GM21619 (cell line): ENCODE measurements around the gene SDCCAG8.
A peak's percentile ranks its signal among the peaks of the same experiment; 100 is the strongest.
"Not testable (repeated sequence)": the region's sequence is repeated elsewhere in the genome, so short reads cannot be mapped to it uniquely, and the experiment has no call there.

ENCODE experiments used
- ATAC-seq: cut with Tn5 transposase; IDR thresholded peaks from one replicate; pipeline ENCODE4 v1.9.1; 2021; ENCODE audit not compliant: unreplicated experiment

SDCCAG8 gene

DNA sequence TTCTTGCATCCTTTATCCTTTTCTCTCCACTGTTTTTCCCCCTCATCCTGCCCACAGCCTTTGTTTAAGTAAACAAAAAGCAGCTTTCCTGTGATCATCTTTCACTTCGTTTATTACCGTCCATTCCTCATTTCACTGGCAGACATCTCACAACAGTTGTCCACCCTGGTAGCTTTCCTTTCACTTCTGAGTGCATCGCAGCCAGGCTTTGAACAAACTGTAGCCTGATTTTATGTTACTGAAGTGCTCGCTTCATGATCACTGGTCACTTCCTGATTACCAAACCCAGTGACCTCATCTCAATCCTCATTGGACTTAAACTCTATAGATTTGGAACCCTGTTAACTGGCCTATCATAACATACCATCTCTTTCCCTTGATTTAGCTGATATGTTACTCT, 67.7 kb downstream of the SDCCAG8 start:
- no peak for ATAC-seq

DNA sequence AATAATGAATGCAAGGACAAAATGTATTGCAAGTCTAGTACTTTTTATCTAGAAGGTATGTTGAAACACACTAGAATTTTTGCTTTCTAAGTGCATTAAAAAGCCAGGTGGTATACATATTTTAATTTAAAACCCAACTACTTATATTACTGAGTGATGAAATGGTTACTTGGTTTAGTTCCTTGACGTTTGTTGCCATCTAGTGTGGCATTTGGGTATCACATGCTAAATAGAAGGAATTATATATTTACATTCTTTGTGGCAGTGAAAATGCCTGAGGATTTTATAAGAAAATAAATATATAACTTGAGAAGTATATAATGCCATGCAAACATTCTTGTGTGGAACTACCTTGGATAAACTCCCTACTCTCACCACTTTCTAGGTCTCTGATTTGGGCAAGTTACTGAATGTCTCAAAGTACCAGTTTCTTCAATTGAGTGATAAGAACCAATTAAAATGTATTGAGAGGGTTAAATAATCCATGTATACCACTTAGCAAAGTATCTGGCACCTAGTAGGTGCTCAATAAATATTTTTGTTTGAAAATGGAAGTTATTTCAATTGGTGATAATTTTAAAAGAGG, 69.6 kb downstream of the SDCCAG8 start:
- peak; percentile 65 for ATAC-seq

DNA sequence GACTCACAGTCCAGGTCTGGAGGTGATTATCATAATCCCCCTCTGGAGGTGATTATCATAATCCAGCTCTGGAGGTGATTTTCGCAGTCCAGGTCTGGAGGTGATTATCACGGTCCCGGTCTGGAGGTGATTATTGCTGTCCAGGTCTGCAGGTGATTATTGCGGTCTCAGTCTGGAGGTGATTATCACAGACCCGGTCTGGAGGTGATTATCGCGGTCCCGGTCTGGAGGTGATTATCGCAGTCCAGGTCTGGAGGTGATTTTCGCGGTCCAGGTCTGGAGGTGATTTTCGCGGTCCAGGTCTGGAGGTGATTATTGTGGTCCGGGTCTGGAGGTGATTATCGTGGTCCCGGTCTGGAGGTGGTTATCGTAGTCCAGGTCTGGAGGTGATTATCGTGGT, 76.6 kb downstream of the SDCCAG8 start:
- ATAC-seq, result no peak

DNA sequence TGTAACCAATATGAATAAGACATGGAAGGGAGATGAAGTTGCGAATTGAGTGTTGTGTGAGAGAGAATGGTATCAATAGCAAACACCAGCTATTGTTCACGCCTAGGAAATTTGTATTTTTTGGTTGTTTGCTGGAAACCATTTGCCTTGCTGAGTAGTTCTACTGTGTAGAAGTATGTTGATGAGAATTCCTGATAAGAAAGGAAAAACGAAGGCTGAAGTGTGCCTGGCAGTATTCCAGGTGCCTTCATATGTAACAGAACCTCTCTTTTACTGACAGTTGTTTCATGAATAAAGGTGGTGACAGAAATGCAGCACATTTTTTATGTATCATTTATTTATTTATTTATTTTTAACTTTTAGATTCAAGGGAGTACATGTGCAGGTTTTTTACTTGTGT, 79.5 kb downstream of the SDCCAG8 start:
- ATAC-seq, result no peak

DNA sequence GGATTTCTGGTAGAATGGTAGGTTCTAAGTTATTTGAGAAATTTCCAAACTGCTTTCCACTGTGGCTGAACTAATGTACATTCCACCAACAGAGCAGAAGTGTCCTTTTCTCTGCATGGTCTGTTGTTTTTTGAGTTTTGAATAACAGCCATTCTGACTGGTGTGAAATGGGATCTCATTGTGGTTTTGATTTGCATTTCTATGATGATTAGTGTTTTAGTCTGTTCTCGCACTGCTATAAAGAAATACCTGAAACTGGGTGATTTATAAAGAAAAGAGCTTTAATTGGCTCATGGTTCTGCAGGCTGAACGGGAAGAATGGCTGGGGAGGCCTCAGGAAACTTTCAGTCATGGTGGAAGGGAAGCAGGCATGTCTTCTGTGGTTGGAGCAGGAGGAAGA, 80.3 kb downstream of the SDCCAG8 start:
- no peak for ATAC-seq

DNA sequence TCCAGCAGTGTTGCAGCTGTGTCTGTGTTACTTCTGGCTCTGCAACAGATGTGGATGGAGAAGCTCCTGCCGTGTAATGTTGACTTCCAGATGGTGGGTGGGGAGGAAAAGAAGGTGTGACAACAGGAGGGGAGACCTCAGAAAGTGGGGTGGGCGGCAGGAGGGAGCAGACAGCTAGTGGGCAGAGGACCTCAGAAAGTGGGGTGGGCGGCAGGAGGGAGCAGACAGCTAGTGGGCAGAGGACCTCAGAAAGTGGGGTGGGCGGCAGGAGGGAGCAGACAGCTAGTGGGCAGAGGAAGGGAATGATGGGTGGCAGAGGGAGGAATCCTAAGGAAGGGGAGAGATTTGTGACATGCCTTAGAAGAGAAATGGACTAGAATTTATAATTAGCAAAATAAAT, 83.0 kb downstream of the SDCCAG8 start:
- ATAC-seq, result not testable (repeated sequence)

DNA sequence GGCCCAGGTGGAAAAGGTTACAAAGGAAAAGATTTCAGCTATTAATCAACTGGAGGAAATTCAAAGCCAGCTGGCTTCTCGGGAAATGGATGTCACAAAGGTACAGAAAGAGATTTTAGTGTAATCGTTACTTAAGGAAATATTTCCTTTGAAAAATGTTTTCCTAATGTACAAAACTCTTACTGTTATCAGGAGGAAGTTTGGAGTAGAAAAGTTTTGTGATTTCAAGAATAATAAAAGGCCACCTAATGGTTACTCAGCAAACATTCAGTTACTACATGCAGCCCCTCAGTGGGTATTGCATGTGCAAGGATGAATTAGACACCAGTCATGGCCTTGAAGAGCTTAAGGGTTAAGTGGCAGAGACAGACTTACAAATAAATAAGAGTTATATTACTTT, 85.2 kb downstream of the SDCCAG8 start:
- no peak for ATAC-seq

DNA sequence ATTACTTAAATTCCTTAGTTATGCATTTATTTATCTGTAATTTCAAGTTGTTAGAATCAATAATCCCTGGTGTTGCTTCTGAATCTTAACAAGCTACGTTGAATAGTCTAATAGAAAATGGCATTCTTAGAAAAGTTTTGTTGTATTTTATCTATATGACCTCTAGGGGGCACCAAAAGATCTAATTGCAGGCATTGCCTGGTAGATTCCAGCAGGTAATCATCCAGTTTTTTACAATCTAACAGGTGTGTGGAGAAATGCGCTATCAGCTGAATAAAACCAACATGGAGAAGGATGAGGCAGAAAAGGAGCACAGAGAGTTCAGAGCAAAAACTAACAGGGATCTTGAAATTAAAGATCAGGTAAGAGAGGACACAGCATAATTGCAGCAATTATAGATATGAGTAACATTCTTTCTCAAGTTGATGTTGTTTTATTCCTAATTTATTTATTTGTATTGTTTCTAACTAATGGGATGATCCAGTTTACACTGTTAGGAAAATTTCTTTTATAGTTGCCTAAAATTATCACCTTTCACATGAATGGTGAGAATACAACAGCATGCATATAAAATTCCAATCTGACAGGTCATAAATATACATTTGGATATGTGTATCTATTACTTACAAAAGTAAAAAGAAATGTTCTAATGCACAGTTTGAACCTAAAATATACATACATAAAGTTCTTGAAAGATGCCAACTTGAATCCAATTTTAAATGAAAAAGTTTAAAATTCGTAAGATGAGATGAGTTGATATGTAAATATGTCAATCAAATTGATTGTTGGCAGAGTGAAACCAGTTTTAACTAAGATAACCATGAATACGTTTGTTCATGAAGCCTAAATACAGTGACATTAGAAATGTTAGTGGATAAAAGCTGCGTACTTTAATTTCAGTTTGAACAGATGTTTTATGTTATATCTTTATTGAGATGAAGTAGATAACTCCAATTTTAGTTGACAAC, 88.4 kb downstream of the SDCCAG8 start:
- ATAC-seq, result peak; percentile 57

DNA sequence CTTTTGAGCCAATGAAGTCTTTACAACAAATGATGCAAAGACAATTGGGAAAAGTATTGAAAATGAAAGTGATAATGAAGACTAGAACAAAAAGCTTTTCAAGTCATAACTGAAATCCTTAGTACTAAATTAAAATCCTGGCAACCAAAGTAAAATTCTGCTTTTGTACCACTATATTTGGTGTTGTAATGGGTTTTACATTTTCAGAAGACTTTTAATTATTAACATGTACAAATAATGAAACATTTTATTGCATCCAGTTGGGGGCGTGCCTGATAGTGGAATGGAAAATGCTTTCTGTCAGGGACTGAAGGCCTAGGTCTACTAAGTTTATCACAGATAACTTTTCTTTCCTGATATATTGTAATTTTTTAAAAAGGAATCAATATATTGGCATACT, 89.4 kb downstream of the SDCCAG8 start:
- ATAC-seq, result peak; percentile 52

DNA sequence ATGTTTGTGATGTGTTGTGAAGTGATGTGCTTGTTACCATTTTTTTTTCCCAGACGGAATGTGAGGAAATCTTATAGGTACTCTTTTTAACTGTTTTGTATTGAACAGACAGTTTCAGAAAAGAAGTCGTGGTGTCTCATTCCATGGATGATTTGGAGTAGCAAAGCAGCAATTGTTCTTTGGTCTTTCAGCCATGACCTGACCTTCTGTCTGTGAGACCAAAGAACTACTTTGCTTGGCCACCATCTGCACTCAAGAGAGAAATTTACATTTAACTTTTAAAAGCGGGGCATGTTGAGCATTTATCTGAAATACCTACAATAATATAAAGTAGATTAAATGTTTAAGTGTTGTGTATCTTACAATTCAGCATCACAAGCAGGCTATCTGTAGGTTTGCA, 90.2 kb downstream of the SDCCAG8 start:
- ATAC-seq, result no peak

DNA sequence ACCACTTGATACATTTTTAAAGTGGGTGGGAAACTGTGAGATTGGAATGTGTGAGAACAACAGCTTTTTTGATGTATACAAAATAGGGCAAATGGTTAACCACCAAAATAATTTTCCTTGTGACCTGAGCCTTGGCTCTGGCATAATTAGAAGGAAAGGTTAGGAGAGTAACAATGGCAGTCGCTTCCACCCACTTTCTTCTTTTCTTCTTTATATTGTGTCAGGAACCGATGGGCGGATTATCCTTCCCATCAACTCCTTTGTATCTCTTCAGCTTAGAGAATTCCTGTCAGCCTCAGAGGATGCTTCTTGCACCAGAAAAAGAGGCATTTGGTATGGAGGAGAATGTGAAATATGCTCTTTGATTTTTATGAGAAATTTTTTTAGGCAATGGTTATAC, 90.6 kb downstream of the SDCCAG8 start:
- ATAC-seq, result no peak

DNA sequence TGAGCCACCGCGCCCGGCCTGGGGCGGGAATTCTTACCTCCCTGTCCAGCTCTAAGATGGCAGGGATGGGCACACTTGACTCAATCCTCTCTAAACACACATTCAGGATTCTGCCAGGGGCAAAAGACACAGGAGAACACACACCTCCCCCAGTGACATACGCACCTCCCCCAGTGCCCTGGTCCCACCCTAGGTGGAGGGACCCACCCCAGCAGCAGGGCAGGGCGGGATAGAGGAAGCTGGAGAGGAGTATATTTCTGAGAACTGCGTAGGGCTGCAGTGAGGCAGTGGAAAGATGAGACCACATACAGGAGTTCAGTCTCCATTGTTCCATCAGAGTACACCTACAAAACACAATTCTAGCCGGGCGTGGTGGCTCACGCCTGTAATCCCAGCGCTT, 92.5 kb downstream of the SDCCAG8 start:
- no peak for ATAC-seq

DNA sequence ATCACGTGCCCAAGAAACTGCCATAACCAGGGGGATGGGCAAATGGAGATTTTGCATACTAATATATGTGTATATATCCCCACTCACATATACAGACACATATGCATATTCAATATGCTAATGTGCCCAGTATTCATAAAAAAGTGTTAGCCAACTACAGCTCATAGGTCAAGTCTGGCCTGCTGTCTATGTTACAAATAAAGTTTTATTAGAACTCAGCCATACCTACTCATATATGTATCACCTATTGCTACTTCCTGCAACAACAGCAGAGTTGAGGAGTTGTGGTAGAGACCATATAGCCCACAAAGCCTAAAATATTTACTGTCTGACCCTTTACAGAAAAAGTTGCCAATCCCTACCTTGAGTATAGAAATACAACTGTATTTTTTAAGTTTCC, 93.3 kb downstream of the SDCCAG8 start:
- no peak for ATAC-seq

DNA sequence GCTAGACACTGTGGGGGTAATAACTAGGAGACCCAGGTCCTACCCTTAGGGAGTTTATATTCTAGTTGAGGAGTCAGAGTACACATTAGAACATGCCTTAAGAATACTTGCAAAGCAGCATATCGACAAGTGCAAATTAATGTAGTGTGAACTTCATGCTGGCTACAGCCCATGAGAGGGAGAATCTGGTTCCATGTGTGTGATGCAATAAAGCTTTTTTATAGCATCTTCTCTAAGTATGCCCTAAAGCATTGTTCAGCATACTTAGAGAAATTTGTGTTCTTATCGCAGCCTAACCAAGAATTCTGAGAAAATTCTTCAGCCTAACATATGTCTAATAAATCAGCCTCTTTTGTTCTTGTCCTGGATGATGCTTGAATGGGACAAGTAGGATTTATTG, 95.5 kb downstream of the SDCCAG8 start:
- no peak for ATAC-seq

DNA sequence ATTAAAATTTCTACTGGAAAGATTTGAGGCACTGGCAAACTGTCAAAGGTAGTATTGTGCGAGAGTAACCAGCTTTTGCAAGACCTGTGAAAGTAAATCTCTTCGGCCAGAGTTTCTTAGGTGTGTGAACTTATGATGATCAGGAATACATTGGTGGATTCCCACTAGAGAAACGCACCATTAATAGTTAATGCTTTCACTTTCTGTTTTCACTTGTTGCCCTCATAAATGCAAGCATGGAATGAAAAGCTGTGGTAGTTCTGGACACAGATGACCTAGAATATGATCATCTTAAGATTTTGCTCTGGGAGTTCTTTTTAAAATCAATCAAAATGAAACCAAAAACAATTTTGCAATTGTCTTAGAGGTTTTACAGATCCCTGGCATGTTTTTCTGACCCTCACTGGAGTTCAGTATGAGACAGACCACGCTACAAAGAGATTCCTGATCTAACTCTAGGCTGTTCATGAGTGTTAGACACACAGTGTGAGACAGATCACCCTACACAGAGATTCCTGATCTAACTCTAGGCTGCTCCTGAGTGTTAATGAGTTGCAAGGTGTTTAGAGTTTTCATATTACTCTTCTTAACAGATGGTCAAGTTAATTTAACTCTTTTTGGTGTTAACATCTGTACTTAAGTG, 98.8 kb downstream of the SDCCAG8 start:
- ATAC-seq, result peak; percentile 67

DNA sequence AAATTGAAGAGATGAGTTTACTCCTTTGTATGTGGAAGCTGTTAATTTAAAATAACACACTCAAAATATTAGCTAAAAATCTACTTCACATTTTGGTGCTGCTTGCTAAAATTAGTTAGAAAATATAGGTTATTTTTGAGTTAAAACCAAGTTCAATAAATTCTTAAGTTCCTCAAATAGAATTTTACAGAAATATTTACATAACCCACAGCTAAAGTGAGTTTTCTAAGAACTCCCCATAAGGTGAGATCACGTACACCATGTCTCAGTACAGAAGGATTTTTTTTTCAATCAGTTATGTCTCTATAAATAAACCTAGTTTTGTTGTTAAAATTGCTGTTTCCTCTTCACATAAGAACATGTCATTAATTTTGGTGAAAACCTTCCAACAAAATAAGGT, 108.0 kb downstream of the SDCCAG8 start:
- no peak for ATAC-seq

DNA sequence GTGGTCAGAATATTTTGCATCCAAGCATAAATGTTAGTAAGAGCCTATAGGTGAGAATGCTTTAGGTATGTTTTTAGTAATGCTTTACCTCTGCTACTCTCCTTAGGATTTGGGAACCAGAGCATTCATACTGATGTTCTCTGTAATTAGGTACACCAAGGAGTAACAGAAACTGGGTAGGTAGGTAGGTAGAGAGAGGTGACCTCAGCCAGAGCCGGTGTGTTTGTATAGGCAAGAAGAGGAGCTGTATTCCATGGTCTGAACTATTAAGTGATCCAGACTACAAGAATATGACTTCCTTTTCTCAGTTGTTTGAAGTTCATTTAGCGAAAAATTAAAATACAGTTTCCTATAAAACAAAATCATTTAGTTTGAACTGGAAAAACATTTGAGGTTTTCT, 108.5 kb downstream of the SDCCAG8 start:
- no peak for ATAC-seq

DNA sequence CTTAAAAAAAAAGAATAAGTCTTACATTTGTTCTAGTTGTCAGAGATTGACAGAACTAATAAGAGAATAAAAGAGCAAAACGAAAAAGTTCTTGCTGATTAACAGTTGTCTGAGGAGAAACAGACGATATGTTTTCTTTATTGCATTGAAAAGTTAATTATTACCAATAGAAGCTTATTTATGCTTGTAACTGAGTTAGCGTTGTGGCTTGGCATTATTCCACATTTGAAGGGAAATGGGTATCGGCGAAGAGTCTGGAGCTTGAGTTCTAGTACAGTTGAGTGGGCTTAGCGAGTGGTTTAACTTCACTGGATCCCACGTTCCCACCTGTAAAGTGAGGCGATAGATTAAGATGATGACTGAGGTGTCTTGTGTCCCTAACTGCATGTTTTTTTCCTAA, 109.0 kb downstream of the SDCCAG8 start:
- no peak for ATAC-seq

DNA sequence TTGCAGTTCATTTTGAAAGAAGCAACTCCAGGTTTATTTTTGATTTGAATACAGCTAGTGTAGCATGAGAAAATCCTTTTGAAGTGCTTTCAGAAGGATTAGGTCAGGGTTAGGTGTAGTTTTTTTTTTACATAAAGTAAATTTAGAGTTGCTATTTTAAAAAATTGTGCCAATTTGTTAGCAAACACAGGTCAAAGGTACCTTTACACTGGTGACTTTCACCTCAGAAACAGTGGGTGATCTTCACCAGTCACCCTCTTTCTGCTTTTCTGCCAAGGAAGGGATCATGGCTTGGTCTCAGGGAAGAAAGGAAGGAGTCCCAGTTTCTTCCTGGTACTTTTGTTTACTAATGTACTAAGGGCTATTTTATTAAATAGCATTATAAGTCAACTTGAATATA, 111.5 kb downstream of the SDCCAG8 start:
- ATAC-seq, result no peak

DNA sequence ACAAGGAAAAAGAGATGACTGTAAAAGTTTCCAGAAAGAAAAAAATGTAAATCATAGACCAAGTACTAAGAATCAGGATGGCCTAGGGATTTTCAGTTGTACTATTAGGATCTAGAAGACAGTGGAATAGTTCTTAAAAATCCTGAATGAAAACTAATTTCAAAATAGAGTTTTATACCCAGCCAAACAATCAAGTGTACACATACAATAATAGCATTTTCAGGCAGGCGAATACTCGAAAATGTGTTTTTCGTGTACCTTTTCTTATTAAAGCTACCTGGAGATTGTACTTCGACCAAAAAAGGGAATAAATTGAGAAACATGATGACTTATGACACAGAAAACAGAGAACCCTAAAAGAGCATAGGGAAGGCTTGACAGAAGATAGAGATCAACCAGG, 118.6 kb downstream of the SDCCAG8 start:
- ATAC-seq, result no peak

DNA sequence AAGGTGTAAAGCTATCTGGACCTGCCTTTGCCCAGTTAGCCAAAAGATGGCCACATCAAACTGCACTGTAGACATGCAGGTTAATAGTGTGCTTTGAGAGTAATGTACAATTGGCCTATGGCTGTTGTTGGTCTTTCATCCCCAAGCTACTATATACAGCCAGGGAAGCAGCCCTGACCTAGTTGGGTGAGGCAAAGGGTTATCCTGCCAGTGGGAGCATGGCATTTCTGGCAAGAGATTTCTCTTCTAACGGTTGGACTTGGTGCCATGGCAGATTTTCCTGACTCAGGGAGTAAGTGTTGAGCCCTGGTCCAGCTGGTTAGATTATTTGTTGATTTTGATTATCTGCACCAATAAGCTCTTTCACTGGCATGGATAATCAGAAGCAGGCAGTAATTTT, 119.8 kb downstream of the SDCCAG8 start:
- ATAC-seq, result no peak

DNA sequence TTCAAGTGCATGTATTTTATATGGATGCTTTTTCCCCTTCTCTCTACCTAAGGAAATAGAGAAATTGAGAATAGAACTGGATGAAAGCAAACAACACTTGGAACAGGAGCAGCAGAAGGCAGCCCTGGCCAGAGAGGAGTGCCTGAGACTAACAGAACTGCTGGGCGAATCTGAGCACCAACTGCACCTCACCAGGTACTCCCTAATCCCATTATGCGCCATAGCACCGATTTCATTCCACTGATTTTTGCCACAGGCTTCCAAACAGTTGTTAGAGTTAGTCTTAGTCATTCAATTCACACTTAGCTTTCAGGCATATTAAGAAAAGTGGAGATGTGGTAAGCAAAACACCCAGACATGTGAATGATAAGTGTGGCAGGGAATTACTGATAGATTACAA, 122.8 kb downstream of the SDCCAG8 start:
- no peak for ATAC-seq
